HT-29 (cell line): ENCODE data around the gene HES2. TPM values are rescaled to one million over a fixed set of nuclear protein-coding genes. Genes with fewer than 3 reads are reported as not detected.
"Not testable (repeated sequence)": the region's sequence is repeated elsewhere in the genome, so short reads cannot be mapped to it uniquely, and the experiment has no call there.

Experiments used
- DNase-seq: peaks from one replicate; pipeline ENCODE4 v3.0.0-alpha.2; 2015; ENCODE audit warnings: low spot score
- total RNA-seq: library from RNA; depleted of rRNA; stranded (reverse); fragments of >200 nt; shearing (Covaris generic); gene quantifications from 2 replicates; pipeline ENCODE4 v1.2.3, GENCODE V29; 2014

The HES2 gene
- total RNA-seq, 1 experiment from 2014 or later = not detected

DNA sequence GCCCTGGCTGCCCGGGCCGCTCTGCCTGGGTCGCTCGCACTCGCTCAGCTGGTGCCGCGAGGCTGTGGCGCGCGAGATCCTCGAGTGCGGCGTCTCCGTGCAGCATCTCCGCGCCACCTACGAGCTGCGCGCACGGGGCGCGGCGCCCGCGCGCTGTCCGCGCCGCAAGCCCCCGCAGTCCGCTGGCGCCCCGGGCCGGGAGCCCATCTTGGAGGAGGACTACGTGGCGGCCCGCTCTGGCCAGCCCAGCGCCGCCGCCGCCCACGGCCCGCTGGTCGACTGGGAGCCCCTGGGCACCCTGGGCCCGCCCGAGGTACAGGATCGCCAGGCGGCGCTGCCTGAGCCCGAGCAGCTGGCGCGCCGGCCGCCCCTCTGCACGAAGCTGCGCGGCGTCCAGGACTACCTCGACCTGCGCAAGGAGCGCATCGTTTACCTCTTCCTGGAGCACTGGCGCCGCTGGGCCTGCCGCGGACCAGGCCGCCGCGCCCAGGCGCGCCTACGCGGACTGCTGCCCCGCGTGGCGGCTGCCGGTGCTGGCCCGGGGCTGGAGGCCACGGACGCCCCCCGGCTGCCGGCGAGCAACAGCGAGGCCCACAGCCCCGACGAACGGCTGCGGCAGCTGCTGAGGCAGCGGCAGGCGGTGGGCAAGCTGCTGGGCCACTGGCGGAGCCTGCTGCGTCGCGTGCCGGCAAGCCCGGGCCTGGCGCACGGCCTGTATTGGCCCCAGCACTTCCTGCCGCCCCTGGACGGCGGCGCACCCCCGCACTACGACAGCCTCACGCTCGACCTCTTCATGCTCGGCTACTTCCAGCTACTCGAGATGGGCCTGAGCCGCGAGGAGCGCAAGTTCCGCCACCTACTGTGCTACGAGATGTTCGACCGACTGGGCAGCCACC lies 35.4 kb upstream of the HES2 start:
- DNase-seq = no peak

DNA sequence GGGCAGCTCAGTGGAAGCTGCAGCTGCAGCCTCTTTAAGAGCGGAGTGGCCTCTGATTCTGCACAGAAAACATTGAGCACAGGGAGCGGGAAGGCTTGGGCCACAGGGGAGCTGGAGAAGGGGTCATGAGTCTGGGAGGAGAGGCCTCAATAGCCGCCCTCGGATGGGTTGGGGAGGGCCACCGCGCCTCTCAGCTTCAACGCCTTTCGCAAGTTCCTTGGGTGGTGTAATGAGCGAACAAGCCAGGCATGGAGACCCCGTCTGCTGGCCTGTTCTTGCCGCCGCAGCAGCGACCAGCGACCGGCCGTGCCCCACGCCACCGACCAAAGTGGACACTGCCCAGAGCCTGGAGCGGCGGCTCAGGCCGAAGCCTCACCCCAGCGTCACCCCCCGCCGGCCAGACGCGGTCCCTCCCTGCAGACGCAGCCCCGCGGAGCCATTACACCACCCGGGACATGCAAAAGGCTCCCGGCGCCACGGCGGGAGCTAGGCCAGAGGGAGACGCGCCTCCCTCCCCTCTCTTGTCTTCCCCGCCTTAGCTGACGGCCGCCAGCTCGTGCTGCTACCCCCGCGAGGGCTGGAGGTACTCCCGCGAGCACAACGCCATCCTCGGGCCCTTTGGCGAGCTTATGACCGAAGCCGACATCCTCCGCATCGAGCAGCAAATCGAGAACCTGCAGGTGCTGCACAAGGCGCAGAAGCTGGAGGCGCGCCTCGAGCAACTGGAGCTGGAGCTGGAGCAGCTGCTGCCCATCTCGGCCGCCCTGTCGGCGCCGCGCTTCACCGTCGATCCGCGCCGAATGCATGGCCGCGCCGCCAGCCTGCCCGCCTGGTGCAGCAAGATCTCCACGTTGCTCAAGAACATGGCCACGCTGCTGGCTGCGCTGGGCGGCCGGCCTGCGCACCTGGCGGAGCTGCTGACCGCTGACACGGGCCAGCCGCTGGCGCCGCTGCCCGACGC lies 34.5 kb upstream of the HES2 start:
- DNase-seq = not testable (repeated sequence)

GRCh38 chr1:6450943-6451373 lies 31.2 kb upstream of the HES2 start:
- DNase-seq = peak; percentile 57

GRCh38 chr1:6450486-6450885 lies 30.8 kb upstream of the HES2 start:
- DNase-seq = not testable (repeated sequence)

DNA sequence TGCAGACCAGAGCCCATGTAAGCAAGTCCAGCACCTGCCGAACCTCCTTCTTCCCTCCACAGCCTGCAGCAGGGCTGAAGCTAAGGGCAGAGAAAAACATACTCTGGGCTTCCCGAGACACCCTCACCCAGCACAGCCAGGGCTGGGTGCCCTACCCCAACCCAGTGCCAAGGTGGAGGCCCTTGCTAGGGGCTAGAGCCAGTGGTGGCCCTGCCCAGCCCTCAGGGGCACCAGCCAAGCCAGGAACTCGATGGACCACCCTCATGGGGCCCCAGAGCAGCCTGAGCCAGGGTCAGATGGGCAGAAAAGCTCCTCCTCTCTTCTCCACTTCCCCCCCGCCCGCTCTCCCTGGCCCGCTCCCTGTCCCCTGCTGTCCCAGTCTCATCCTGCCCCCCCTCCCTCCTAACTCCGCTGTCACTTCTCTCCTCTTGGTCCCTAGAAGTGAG lies 30.3 kb upstream of the HES2 start:
- DNase-seq = no peak

GRCh38 chr1:6448749-6449631 lies 29.3 kb upstream of the HES2 start:
- DNase-seq = no peak

GRCh38 chr1:6447818-6448748 lies 28.4 kb upstream of the HES2 start:
- no peak for DNase-seq

DNA sequence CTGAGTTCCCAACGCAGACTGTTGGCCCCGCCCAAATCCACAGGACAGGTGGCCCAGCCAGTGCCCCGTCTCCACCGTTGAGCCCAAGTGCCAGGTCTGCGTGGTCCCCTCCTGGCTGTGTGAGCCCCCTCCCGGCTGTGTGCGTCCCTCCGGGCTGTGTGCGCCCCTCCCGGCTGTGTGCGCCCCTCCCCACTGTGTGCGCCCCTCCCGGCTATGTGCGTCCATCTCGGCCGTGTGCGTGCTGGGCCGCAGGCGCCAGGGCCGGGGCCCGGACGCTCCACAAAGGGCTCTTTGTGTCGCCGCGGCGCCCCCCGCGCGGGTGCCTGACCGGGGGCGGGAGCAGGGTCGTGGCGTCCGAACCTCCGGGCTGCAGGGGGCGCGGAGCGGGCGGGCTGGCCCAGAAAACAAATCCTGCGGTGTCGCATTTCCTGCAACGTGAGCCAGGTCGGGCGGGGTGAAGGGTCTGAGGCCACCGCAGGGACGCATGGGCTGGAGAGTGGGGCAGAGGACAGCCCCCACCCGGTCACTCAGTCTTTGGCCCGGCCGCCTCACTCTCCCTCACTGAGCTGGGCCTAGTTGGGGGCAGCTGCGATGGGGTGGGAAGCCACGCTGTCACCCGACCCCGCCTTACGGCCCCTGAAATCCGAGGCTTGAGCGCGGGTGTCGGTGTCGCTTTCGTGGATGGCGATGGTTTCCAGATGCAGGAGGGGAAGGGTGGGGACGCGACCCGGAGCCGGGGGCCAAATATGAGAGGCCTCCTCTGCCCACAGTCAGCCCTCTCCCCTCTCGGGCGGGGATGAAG lies 27.5 kb upstream of the HES2 start:
- no peak for DNase-seq

DNA sequence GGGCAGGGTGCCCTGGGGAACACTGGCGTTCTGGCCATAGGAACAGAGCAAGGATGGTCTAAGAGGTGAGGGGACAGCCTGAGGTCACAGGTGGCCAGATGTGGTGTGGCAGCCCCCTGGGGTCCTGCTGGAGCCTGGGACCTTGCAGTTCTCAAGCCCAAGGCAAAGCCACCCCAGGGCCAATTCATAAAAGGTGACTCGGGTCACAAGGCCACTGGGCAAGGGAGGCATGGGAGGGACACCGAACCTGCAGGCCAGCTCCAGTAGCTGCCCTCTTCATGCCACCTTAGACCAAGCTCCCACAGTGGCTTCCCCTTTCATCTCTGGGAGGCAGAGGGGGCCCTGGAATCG lies 26.9 kb upstream of the HES2 start:
- no peak for DNase-seq

GRCh38 chr1:6445929-6446328 lies 26.2 kb upstream of the HES2 start:
- not testable (repeated sequence) for DNase-seq

GRCh38 chr1:6445062-6445763 lies 25.5 kb upstream of the HES2 start:
- peak; percentile 66 for DNase-seq

DNA sequence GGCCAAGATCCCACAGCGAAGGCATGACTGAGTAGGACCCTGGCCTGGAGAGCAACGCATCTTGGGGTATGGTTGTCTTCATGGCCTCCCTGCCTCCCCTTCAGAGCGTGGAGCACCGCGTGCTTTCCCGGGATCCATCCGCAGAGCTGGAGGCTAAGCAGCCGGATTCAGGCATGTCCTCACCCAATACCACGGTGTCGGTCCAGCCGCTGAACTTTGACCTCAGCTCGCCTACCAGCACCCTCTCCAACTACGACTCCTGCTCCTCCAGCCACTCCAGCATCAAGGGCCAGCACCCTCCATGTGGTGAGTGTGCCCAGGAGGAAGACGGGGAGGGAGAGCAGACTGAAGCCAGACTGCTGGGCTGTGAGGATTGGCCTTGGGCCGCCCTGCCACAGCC lies 24.7 kb upstream of the HES2 start:
- no peak for DNase-seq

DNA sequence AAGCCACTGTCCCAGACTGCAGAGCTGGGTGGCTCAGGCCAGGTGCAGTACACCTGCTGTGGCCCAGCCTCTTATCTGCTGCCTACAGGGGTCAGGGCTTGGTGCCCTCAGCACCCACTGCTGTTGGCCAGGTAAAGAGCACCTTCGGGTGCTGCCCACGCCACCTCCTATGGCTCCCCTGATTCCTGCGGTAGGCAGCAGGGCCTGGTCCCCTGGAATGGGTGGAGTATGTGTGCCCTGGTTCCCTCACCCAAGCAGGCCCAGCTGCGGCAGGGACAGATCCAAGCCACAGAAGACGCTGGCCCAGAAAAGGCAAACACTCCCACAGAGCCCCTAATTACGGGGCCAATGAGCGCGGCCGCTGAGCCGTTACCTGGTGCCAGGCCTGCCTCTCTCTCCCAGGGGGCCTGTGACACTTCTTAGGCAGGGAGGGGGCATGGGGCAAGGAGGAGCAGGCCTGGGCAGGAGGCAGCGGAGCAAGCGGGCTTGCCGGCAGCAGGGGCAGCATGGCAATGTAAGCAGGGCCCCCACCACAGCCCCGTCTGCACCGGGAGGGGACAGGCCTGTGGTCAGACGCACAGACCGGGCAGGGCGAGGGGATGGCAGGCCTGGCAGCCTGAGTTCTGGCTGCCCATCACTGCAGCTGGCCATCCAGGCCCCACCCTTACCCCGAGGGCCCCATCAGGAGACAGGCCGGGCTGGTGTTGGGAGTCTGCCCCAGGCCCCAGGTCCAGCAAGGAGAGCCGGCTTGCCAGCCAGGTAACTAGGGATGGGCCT lies 23.8 kb upstream of the HES2 start:
- DNase-seq = no peak

DNA sequence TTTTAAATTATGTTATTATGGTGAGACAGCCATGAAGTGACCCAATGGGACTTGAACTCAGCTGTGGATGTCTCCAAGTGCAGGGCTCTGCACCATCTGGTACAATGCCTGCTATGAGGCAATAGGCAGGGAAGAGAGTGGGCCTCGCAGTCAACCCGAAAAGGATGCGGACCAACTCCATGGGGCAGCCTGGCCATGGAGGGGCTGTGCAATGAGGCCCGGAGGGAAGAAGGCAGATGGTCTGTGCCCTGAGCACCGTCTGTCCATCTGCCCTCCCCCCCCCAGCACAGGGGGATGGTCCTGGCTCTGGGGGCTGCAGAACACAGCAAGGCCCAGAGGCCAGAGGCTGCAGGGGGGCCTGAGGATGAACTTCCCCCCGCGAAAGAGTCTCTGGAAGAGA lies 21.9 kb upstream of the HES2 start:
- no peak for DNase-seq

DNA sequence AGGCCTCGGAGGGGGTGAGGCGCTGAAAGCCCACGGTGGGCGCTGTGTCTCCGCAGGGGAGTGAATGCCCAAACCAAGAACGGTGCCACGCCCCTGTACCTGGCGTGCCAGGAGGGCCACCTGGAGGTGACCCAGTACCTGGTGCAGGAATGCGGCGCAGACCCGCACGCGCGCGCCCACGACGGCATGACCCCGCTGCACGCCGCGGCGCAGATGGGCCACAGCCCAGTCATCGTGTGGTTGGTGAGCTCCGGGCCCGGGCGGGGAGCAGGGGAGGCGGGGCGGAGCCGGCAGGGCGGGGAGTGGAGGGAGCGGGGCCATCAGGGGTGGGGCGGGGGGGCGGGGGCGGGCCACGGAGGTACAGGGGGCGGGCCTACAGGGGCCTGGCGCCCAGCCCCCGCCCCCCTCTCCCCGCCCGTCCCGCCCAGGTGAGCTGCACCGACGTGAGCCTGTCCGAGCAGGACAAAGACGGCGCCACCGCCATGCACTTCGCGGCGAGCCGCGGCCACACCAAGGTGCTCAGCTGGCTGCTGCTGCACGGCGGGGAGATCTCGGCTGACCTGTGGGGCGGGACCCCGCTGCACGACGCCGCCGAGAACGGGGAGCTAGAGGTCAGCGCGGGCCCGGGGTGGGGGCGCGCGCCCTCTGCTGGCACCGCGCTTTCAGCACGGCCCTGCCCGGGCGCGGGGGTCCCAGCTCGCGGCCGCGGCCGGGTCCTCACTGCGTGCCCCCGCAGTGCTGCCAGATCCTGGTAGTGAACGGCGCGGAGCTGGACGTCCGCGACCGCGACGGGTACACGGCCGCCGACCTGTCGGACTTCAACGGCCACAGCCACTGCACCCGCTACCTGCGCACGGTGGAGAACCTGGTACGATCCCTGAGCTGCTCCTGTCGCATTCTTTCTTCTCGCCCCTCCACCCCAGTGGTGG lies 20.7 kb upstream of the HES2 start:
- peak; percentile 61 for DNase-seq

- DNase-seq = peak; percentile 86
These were observed 18.4 kb upstream of the HES2 start for GRCh38 chr1:6438047-6438525.
